Type B pancreatic cell (in vitro differentiated cells): ENCODE data around the gene GRID2. TPM values are rescaled to one million over a fixed set of nuclear protein-coding genes. Genes with fewer than 3 reads are reported as not detected.
"Not testable (repeated sequence)": the region's sequence is repeated elsewhere in the genome, so short reads cannot be mapped to it uniquely, and the experiment has no call there.

Source experiments
- DNase-seq: peaks from one replicate; pipeline ENCODE4 v3.0.0; 2021; ENCODE audit warnings: mixed read lengths; ENCODE audit not compliant: unreplicated experiment; ENCODE audit errors: extremely low spot score
- H3K27ac Mint-ChIP-seq: 2 replicates; pipeline ENCODE4 v1.8.0; 2021; ENCODE audit warnings: mild to moderate bottlenecking, mixed read lengths
- H3K27me3 Mint-ChIP-seq: 2 replicates; pipeline ENCODE4 v1.8.0; 2021; ENCODE audit warnings: mixed read lengths
- H3K36me3 Mint-ChIP-seq: 2 replicates; pipeline ENCODE4 v1.8.0; 2021; ENCODE audit warnings: mixed read lengths
- H3K4me1 Mint-ChIP-seq: one replicate; pipeline ENCODE4 v1.8.0; 2021; ENCODE audit warnings: mixed read lengths; ENCODE audit not compliant: unreplicated experiment
- H3K4me3 Mint-ChIP-seq: 2 replicates; pipeline ENCODE4 v1.8.0; 2021; ENCODE audit warnings: mild to moderate bottlenecking, mixed read lengths
- H3K9me3 Mint-ChIP-seq: 2 replicates; pipeline ENCODE4 v1.8.0; 2021; ENCODE audit warnings: mixed read lengths
- CTCF ChIP-seq: fragments of 200-600 bp; sonication (generic); conservative IDR thresholded peaks from 2 replicates; pipeline ENCODE4 v1.5.0; 2021; ENCODE audit warnings: antibody characterized with exemption, mild to moderate bottlenecking
- total RNA-seq: library from RNA; stranded (reverse); gene quantifications from 2 replicates; pipeline ENCODE4 v1.2.1, GENCODE V29; 2021; ENCODE audit warnings: low replicate concordance

GRID2 gene
- total RNA-seq, 1 donor from 2014 or later, result 1.7 TPM

DNA sequence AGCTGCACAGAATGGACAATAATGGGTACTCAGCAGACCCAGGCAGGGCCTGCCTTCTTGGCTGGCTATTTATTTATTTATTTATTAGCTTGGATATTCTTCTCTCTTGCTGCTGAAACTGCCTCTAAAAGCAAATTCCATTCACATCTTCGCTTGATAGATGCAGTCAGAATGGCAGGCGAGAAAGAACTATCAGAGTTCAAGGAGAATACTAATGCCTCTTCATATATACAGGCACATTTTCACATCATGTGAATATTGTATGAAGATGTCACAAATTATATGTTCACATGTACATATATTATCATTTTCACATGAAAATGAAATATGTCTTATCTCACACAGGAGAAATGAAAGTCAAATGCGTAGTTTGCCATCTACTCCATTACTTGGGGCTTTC, 1045.1 kb downstream of the GRID2 start:
- Mint-ChIP-seq H3K9me3 (no peaks in the 10 kb centered on the region), H3K27ac (no peak overlapping the region)
- TF ChIP-seq CTCF, result no peak

DNA sequence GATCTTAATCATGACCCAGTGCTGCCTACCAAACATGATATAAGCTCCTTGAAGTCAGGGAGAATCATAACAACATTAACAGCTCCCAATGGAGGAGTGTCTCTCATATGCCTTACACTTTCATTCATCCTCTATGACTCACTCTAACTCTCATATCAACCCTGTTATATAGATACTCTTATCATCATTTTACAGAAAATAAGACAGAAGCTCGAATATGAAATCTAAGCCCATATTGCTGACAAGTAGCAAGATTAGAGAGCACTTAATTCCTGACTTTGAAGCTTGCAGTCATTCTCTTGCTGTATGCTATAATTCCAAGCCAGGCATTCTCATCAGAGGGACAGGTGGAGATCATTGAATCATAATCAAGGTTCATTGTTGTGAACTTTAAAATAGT, 1048.1 kb downstream of the GRID2 start:
- Mint-ChIP-seq H3K27ac (no peak overlapping the region), H3K4me1 (no peaks in the 10 kb centered on the region), H3K9me3 (no peaks in the 10 kb centered on the region), H3K4me3 (no peak overlapping the region), H3K27me3 (no peaks in the 10 kb centered on the region), H3K36me3 (no peaks in the 10 kb centered on the region)
- no peak for TF ChIP-seq CTCF
- DNase-seq, result no peak

More for the DNA sequence above, 1045.1 kb downstream of the GRID2 start:
- DNase-seq, result no peak
- Mint-ChIP-seq H3K4me3 (no peak overlapping the region), H3K36me3 (no peaks in the 10 kb centered on the region), H3K27me3 (no peaks in the 10 kb centered on the region), H3K4me1 (no peaks in the 10 kb centered on the region)

DNA sequence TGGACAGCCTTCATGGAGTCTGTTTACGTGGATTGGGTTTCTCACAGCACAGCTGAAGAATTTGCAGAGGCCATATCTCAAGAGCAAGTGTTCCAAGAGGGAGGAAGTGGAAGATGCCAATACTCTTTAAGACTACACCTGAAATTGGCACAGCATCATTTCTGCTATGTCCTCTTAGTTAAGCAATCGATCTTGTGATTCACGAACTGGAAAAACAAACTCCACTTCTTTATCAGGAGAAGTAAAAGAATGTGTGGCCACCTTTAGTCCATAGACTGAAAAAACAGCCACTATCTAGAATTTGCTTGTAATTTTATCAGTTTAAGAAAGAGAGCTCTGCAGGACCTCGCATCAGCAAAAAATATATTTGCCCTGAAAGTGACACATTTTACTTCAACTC, 1051.6 kb downstream of the GRID2 start:
- Mint-ChIP-seq H3K36me3 (no peaks in the 10 kb centered on the region), H3K4me3 (no peak overlapping the region), H3K27me3 (no peaks in the 10 kb centered on the region), H3K9me3 (no peaks in the 10 kb centered on the region), H3K4me1 (no peaks in the 10 kb centered on the region), H3K27ac (no peak overlapping the region)
- no peak for DNase-seq
- no peak for TF ChIP-seq CTCF

GRCh38 chr4:93359586-93359985, 1055.8 kb downstream of the GRID2 start:
- H3K27ac Mint-ChIP-seq, result no peak overlapping the region
- TF ChIP-seq CTCF, result no peak
- H3K36me3 Mint-ChIP-seq, result no peaks in the 10 kb centered on the region
- no peak for DNase-seq
- H3K4me1 Mint-ChIP-seq, result no peaks in the 10 kb centered on the region
- no peak overlapping the region for H3K4me3 Mint-ChIP-seq
- no peaks in the 10 kb centered on the region for H3K27me3 Mint-ChIP-seq
- H3K9me3 Mint-ChIP-seq, result no peaks in the 10 kb centered on the region

DNA sequence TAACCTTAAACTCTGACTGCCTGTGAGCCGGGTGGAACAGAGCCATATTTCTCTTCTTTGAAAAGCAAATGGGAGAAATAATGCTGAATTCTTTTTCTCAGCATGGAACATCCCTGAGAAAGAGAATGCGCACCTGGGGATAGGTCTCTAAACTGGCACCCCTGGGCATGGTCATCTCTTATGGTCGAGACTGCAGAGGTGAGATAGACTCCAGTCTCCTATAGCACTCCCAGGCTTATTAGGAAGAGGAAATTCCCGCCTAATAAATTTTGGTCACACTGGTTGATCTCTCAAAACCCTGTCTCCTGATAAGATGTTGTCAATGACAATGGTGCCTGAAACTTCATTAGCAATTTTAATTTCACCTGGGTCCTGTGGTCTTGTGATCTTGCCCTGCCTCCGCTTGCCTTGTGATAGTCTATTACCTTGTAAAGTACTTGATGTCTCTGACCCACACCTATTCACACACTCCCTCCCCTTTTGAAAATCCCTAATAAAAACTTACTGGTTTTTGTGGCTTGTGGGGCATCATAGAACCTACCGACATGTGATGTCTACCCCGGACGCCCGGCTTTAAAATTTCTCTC, 1062.5 kb downstream of the GRID2 start:
- H3K4me3 Mint-ChIP-seq, H3K36me3 Mint-ChIP-seq, H3K27ac Mint-ChIP-seq, H3K27me3 Mint-ChIP-seq, H3K9me3 Mint-ChIP-seq, DNase-seq, H3K4me1 Mint-ChIP-seq: not testable (repeated sequence)

DNA sequence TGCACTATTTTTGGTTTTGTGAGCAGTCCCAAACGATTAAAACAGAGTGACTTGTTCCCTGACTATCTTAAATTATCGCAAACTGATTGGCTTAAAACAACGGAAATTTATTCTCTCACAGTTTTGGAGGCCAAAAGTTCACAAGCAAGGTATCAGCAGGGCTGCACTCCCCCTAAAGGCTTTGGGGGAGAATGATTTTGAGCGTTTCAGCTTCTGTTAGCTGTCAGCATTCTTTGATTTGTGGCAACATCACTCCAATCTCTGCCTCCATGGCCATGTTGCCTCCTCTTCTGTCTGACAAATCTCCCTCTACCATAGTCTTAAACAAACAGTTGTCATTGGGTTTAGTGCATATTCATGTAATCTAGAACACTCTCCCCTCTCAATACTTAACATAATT, 1065.2 kb downstream of the GRID2 start:
- DNase-seq, result no peak
- no peaks in the 10 kb centered on the region for H3K27me3 Mint-ChIP-seq
- no peak overlapping the region for H3K4me3 Mint-ChIP-seq
- TF ChIP-seq CTCF, result no peak
- H3K4me1 Mint-ChIP-seq, result no peaks in the 10 kb centered on the region
- H3K9me3 Mint-ChIP-seq, result peaks cover 5% of the 10 kb centered on the region
- no peaks in the 10 kb centered on the region for H3K36me3 Mint-ChIP-seq
- no peak overlapping the region for H3K27ac Mint-ChIP-seq
